PC-3 (cell line): ENCODE data around the gene MYADM. TPM values are rescaled to one million over a fixed set of nuclear protein-coding genes. Genes with fewer than 3 reads are reported as not detected.
A peak's percentile ranks its signal among the peaks of the same experiment; 100 is the strongest.

Experiments
- ATAC-seq: fragments of 200-7000 bp; cut with Tn5 transposase; 2 replicates; pipeline ENCODE4 v1.9.1; 2020; ENCODE audit warnings: mild to moderate bottlenecking, moderate library complexity
- BruUV-seq: library from RNA; stranded (reverse); fragments of 400-500 nt; replicated peaks from 2 replicates; lab custom pipeline; 2021; lab: Mats Ljungman, UMichigan
- CTCF ChIA-PET: fragments of 300-600 bp; sonication (Branson Sonifier 250); formaldehyde crosslinking; loops from one replicate; lab custom pipeline; 2022; ENCODE audit warnings: antibody characterized with exemption; lab: Charles Lee
- POLR2A ChIA-PET: fragments of 300-600 bp; sonication (Branson Sonifier 250); formaldehyde crosslinking; loops from one replicate; lab custom pipeline; 2022; ENCODE audit warnings: antibody characterized with exemption; ENCODE audit not compliant: unreplicated experiment; lab: Charles Lee
- DNase-seq: peaks from one replicate; pipeline ENCODE4 v3.0.0-alpha.2; 2015
- H2AFZ ChIP-seq: fragments of 300-600 bp; sonication (generic); 2 replicates; pipeline ENCODE4 v1.6.0; 2016; ENCODE audit warnings: antibody characterized with exemption, low read length
- H3F3A ChIP-seq: fragments of 300-600 bp; sonication (generic); one replicate; pipeline ENCODE4 v1.6.0; 2017; ENCODE audit warnings: antibody characterized with exemption, low read length, control low read depth, mild to moderate bottlenecking; ENCODE audit not compliant: unreplicated experiment
- H3K27ac ChIP-seq: fragments of 300-600 bp; sonication (generic); 2 replicates; pipeline ENCODE4 v1.5.1; 2016; ENCODE audit warnings: mild to moderate bottlenecking, low read length
- H3K27me3 ChIP-seq: fragments of 300-600 bp; sonication (generic); 2 replicates; pipeline ENCODE4 v1.6.1; 2016; ENCODE audit warnings: low read length, mixed read lengths
- H3K36me3 ChIP-seq: fragments of 300-600 bp; sonication (generic); 2 replicates; pipeline ENCODE4 v1.6.1; 2016; ENCODE audit warnings: low read depth, mixed run types, low read length, mixed read lengths
- H3K4me1 ChIP-seq: fragments of 300-600 bp; sonication (generic); 2 replicates; pipeline ENCODE4 v1.5.1; 2016; ENCODE audit warnings: low read length; ENCODE audit not compliant: insufficient read depth
- H3K4me2 ChIP-seq: fragments of 300-600 bp; sonication (generic); 2 replicates; pipeline ENCODE4 v1.6.0; 2016; ENCODE audit warnings: low read length
- H3K4me3 ChIP-seq: fragments of 300-600 bp; sonication (generic); 2 replicates; pipeline ENCODE4 v1.5.1; 2016; ENCODE audit warnings: mild to moderate bottlenecking, low read length, mixed read lengths
- H3K79me2 ChIP-seq: fragments of 300-600 bp; sonication (generic); 2 replicates; pipeline ENCODE4 v1.6.1; 2017; ENCODE audit warnings: low read length, mixed read lengths
- H3K9ac ChIP-seq: fragments of 300-600 bp; sonication (generic); 2 replicates; pipeline ENCODE4 v1.6.0; 2016; ENCODE audit warnings: mild to moderate bottlenecking, low read length
- H3K9me2 ChIP-seq: fragments of 300-600 bp; sonication (generic); replicated peaks from 2 replicates; pipeline ENCODE4 v1.6.1; 2016; ENCODE audit warnings: mixed run types, low read length, mixed read lengths
- H3K9me3 ChIP-seq: fragments of 300-600 bp; sonication (generic); 2 replicates; pipeline ENCODE4 v1.6.1; 2016; ENCODE audit warnings: low read length, mixed read lengths
- H4K20me1 ChIP-seq: fragments of 300-600 bp; sonication (generic); 2 replicates; pipeline ENCODE4 v1.6.1; 2016; ENCODE audit warnings: low read length, mixed read lengths
- EZH2 ChIP-seq: fragments of 300-600 bp; sonication (generic); IDR thresholded peaks from one replicate; pipeline ENCODE4 v1.6.1; 2017; ENCODE audit warnings: antibody characterized with exemption, mild to moderate bottlenecking, low read length; ENCODE audit not compliant: unreplicated experiment
- EZH2phosphoT487 ChIP-seq: fragments of 300-600 bp; sonication (generic); IDR thresholded peaks from 2 replicates; pipeline ENCODE4 v1.6.1; 2018; ENCODE audit warnings: mild to moderate bottlenecking, antibody characterized with exemption, low read length, borderline replicate concordance
- intact Hi-C: fragments of 100-400 bp; cut with micrococcal nuclease; formaldehyde crosslinking; loops from 2 replicates; pipeline ENCODE4 v1.9.0; 2023
- total RNA-seq: library from RNA; depleted of rRNA; stranded (reverse); fragments of >200 nt; gene quantifications from 2 replicates; pipeline ENCODE4 v1.2.3, GENCODE V29; 2014
- TF ChIP-seq, protein P1 (sequence below): fragments of 300-600 bp; sonication (generic); conservative IDR thresholded peaks from 2 replicates; pipeline ENCODE4 v1.5.1; 2017; ENCODE audit warnings: antibody characterized with exemption, low read depth, mild to moderate bottlenecking, low read length

Gene MYADM
- total RNA-seq, 1 experiment from 2014 or later, result 63.5 TPM

DNA sequence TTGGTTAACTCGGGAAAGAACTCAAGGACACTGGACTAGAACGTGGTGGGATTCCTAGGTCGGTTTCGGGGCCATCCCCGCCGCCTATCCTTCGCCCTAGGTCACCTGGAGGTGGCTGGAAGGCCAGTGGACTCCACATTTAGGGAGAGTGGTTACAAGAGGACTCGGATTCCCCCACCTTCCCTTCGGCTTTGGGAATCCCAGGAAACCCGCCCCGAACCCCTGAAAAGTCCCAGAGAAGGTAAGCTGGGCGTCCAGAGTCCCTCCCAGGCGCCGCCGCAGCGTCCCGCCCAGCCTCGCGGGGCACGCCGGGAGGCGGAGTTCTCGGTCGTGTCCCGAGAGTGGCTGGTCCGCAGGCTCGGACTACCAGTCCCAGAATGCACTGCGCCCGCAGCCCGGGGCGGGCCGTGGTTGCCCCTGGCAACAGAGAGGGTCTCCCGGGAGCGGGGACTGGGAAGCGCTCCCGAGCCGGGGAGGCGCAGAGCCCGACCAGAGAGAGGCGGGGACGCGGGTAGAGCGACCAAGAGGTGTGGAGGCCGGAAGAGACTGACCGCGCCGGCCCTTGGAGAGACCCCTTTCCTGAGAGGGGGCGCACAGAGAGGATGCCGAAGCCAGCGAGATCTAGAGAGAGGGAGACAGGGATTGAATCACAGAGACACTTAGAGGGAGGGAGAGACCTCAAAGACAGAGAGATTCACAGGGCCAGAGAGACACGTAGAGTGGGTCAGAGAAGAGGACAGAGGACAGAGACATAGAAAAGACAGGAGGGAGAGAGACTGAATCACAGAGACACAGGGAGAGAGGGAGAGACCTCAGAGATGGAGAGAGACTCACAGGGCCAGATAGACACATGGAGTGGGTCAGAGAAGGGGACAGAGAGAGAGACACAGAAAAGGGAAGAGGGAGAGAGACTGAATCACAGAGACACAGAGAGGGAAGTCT, 11.7 kb downstream of the MYADM start:
- Histone ChIP-seq H3F3A (no peaks in the 10 kb centered on the region), H3K4me2 (peak overlapping the region; percentile 86), H3K27ac (no peak overlapping the region), H3K4me3 (peak overlapping the region; percentile 67), H3K9me3 (no peaks in the 10 kb centered on the region), H4K20me1 (peaks cover 13% of the 10 kb centered on the region; the same call in 1 of the 2 replicates), H3K36me3 (peaks cover 10% of the 10 kb centered on the region), H3K4me1 (peaks cover 20% of the 10 kb centered on the region), H3K9ac (no peak overlapping the region), H2AFZ (peak overlapping the region; percentile 73), H3K79me2 (0 out of 2 replicates have a peak, but pooled peaks cover 1% of the 10 kb centered on the region), H3K9me2 (no peaks in the 10 kb centered on the region), H3K27me3 (peaks cover 28% of the 10 kb centered on the region)
- peak; percentile 87 for ATAC-seq
- intact Hi-C loops, result no loop called here
- ChIA-PET CTCF (interaction anchor here (0.6 kb wide), 1 partner anchor 38 kb away, joined by 3 read pairs; no protein-coding TSS in a partner anchor), POLR2A (interaction anchor here (1.1 kb wide), 1 partner anchor 11 kb away, joined by 4 read pairs; no protein-coding TSS in a partner anchor)
- TF ChIP-seq EZH2 (no peak), EZH2phosphoT487 (no peak)
- TF ChIP-seq, protein P1, sequence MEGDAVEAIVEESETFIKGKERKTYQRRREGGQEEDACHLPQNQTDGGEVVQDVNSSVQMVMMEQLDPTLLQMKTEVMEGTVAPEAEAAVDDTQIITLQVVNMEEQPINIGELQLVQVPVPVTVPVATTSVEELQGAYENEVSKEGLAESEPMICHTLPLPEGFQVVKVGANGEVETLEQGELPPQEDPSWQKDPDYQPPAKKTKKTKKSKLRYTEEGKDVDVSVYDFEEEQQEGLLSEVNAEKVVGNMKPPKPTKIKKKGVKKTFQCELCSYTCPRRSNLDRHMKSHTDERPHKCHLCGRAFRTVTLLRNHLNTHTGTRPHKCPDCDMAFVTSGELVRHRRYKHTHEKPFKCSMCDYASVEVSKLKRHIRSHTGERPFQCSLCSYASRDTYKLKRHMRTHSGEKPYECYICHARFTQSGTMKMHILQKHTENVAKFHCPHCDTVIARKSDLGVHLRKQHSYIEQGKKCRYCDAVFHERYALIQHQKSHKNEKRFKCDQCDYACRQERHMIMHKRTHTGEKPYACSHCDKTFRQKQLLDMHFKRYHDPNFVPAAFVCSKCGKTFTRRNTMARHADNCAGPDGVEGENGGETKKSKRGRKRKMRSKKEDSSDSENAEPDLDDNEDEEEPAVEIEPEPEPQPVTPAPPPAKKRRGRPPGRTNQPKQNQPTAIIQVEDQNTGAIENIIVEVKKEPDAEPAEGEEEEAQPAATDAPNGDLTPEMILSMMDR, result no peak
- peak; percentile 82 for DNase-seq
- BruUV-seq, result no TSS peak

DNA sequence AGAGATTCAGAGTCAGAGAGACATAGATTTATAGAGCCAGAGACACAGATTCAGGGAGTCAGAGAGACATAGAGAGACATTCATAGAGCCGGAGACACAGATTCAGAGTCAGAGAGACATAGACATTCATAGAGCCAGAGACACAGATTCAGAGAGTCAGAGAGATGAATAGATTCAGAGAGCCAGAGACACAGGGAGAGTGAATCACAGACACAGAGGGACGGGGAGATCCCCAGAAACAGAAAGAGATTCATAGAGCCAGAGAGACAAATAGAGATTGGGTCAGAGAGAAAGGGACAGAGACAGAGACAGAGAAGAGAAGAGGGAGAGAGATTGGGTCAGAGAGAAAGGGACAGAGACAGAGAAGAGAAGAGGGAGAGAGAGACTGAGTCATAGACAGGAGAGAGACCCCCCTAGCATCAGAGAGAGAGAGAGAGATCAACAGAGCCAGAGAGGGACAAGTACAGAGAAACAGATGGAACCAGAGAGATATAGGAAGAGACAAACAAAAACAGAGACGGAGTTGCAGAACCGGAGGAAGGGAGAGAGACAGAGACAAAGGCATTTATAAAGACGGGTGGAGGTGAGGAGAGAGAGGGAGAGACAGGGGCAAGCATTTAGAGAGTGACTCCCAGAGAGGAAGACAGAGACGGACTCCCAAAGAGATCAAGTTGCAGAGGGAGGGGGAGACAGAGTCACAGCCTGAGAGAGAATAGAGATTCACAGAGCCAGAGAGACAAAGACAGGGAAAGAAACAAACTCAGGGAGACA, 13.2 kb downstream of the MYADM start:
- H3K27ac ChIP-seq, result no peak overlapping the region
- POLR2A ChIA-PET, result no interaction called here

More for the DNA sequence above, 13.2 kb downstream of the MYADM start:
- Histone ChIP-seq H4K20me1 (peaks cover under 1% of the 10 kb centered on the region; the same call in 1 of the 2 replicates), H3K27me3 (peaks cover 33% of the 10 kb centered on the region), H3K36me3 (peaks cover under 1% of the 10 kb centered on the region), H3K4me1 (peaks cover 20% of the 10 kb centered on the region), H3K9ac (no peak overlapping the region), H3K4me2 (peak overlapping the region; percentile 89), H3K4me3 (peak overlapping the region; percentile 65), H3K9me2 (no peaks in the 10 kb centered on the region), H3K9me3 (no peaks in the 10 kb centered on the region), H3F3A (no peaks in the 10 kb centered on the region), H3K79me2 (no peaks in the 10 kb centered on the region), H2AFZ (peak overlapping the region; percentile 58)
- BruUV-seq, result no TSS peak
- intact Hi-C loops, result loop anchor here (1.0 kb wide), 2 partner anchors 39 to 143 kb away; no protein-coding TSS in a partner anchor
- TF ChIP-seq EZH2phosphoT487 (no peak), EZH2 (no peak)
- TF ChIP-seq, protein P1, result no peak
- DNase-seq, result no peak
- CTCF ChIA-PET, result interaction anchor here (1.0 to 1.4 kb wide), 3 partner anchors 67 to 149 kb away, joined by 4 to 8 read pairs (median 6); no protein-coding TSS in a partner anchor
- no peak; the same call in 1 of the 2 replicates for ATAC-seq
